HCT116 (cell line): Measurements from ENCODE around the gene ZNRF2. TPM values are rescaled to one million over a fixed set of nuclear protein-coding genes. Genes with fewer than 3 reads are reported as not detected.

Source experiments
- ATAC-seq: fragments of 200-7000 bp; cut with Tn5 transposase; 2 replicates; pipeline ENCODE4 v1.9.1; 2020; ENCODE audit warnings: mild to moderate bottlenecking, moderate library complexity
- BruUV-seq: library from RNA; stranded (reverse); fragments of 400-500 nt; replicated peaks from 2 replicates; lab custom pipeline; 2021; lab: Mats Ljungman, UMichigan
- CTCF ChIA-PET: fragments of 300-600 bp; sonication (Branson Sonifier 250); formaldehyde crosslinking; loops from one replicate; lab custom pipeline; 2021; ENCODE audit warnings: antibody characterized with exemption; lab: Charles Lee
- POLR2A ChIA-PET: fragments of 300-600, 350-600 bp; sonication (Branson Sonifier 250); formaldehyde crosslinking; loops from one replicate; lab custom pipeline; 2021; ENCODE audit warnings: antibody characterized with exemption; lab: Charles Lee
- RAD21 ChIA-PET, 2 experiments: fragments of 300-600 bp; sonication (Branson Sonifier 250); formaldehyde crosslinking; loops; one replicate each; lab custom pipeline; 2023; ENCODE audit warnings: low total read pairs in 2 of 2; ENCODE audit not compliant: uncharacterized antibody in 2 of 2, unreplicated experiment in 2 of 2, low non-redundant PET in 1 of 2; lab: Charles Lee
- DNase-seq: peaks from one replicate; pipeline ENCODE4 v3.0.0-alpha.2; 2010; ENCODE audit warnings: low read depth, low spot score
- H2AFZ ChIP-seq: fragments of 200-600 bp; shearing (Covaris generic), sonication (generic); 2 replicates; pipeline ENCODE4 v1.6.1; 2017; ENCODE audit warnings: low read depth, mixed run types, mixed read lengths, antibody characterized with exemption, low read length; ENCODE audit not compliant: poor library complexity, severe bottlenecking
- H3K27ac ChIP-seq: 2 replicates; pipeline ENCODE4 v1.5.1; 2012; ENCODE audit warnings: low read depth, low read length
- H3K27me3 ChIP-seq: fragments of 200-600 bp; sonication (generic); 2 replicates; pipeline ENCODE4 v1.6.1; 2016; ENCODE audit warnings: mixed run types, low read length, mixed read lengths; ENCODE audit not compliant: insufficient read depth
- H3K36me3 ChIP-seq, 2 experiments: fragments of 200-500 bp in 1 of 2; fragments of 200-600 bp in 1 of 2; sonication (Bioruptor generic) in 1 of 2; sonication (generic) in 1 of 2; 2 replicates each; pipeline versions ENCODE4 v1.5.1 to v1.6.1; 2014 to 2016; ENCODE audit warnings: low read length in 2 of 2, inconsistent platforms in 1 of 2, mixed read lengths in 1 of 2, mixed run types in 1 of 2; ENCODE audit not compliant: insufficient read depth in 2 of 2, control insufficient read depth in 1 of 2
- H3K4me1 ChIP-seq, 2 experiments: fragments of 200-600 bp in 1 of 2; sonication (generic) in 1 of 2; 2 replicates each; pipeline versions ENCODE4 v1.5.1 to v1.6.1; 2012 to 2017; ENCODE audit warnings: low read length in 2 of 2, inconsistent platforms in 1 of 2, mild to moderate bottlenecking in 1 of 2, mixed read lengths in 1 of 2, mixed run types in 1 of 2, moderate library complexity in 1 of 2; ENCODE audit not compliant: insufficient read depth in 2 of 2, control insufficient read depth in 1 of 2
- H3K4me2 ChIP-seq: fragments of 200-600 bp; sonication (generic); 2 replicates; pipeline ENCODE4 v1.6.1; 2017; ENCODE audit warnings: mixed run types, low read length, mixed read lengths
- H3K4me3 ChIP-seq, 2 experiments: fragments of 200-600 bp in 1 of 2; sonication (generic) in 1 of 2; replicated peaks in 1 of 2; 2 replicates each; pipeline ENCODE4 v1.5.1; 2011 to 2016; ENCODE audit warnings: low read length in 2 of 2, control low read depth in 1 of 2, low read depth in 1 of 2, mild to moderate bottlenecking in 1 of 2, mixed read lengths in 1 of 2, mixed run types in 1 of 2
- H3K79me2 ChIP-seq: fragments of 200-600 bp; sonication (generic); 2 replicates; pipeline ENCODE4 v1.6.1; 2017; ENCODE audit warnings: mild to moderate bottlenecking, mixed run types, low read length, moderate library complexity, mixed read lengths; ENCODE audit not compliant: insufficient read depth
- H3K9ac ChIP-seq: fragments of 200-600 bp; sonication (generic); 2 replicates; pipeline ENCODE4 v1.6.1; 2016; ENCODE audit warnings: low read length, mixed read lengths
- H3K9me2 ChIP-seq: fragments of 200-600 bp; sonication (generic), shearing (Covaris generic); 2 replicates; pipeline ENCODE4 v1.6.1; 2017; ENCODE audit warnings: mixed run types, mild to moderate bottlenecking, moderate library complexity; ENCODE audit not compliant: insufficient read depth
- H3K9me3 ChIP-seq, 2 experiments: fragments of 200-500 bp in 1 of 2; fragments of 200-600 bp in 1 of 2; sonication (Bioruptor generic) in 1 of 2; sonication (generic) in 1 of 2; 2 replicates each; pipeline ENCODE4 v1.6.1; 2014 to 2017; ENCODE audit warnings: low read length in 2 of 2, mixed read lengths in 2 of 2, inconsistent platforms in 1 of 2, low read depth in 1 of 2, mild to moderate bottlenecking in 1 of 2, mixed run types in 1 of 2, moderate library complexity in 1 of 2; ENCODE audit not compliant: control insufficient read depth in 1 of 2, insufficient read depth in 1 of 2
- H4K20me1 ChIP-seq: fragments of 200-600 bp; sonication (generic), shearing (Covaris generic); 2 replicates; pipeline ENCODE4 v1.6.1; 2017; ENCODE audit warnings: mixed run types, mild to moderate bottlenecking, moderate library complexity; ENCODE audit not compliant: insufficient read depth
- EZH2 ChIP-seq: fragments of 200-600 bp; sonication (generic); IDR thresholded peaks from 2 replicates; pipeline ENCODE4 v1.6.1; 2017; ENCODE audit warnings: antibody characterized with exemption, mixed run types
- JUND ChIP-seq: IDR thresholded peaks from 2 replicates; pipeline ENCODE4 v1.6.1; 2012
- POLR2A ChIP-seq: IDR thresholded peaks from 2 replicates; pipeline ENCODE4 v1.7.0; 2011; ENCODE audit warnings: borderline replicate concordance; ENCODE audit not compliant: insufficient read depth, insufficient read length; ENCODE audit errors: extremely low read depth
- RAD21 ChIP-seq: IDR thresholded peaks from 2 replicates; pipeline ENCODE4 v1.6.1; 2012; ENCODE audit warnings: low read depth, mild to moderate bottlenecking
- SIN3A ChIP-seq: IDR thresholded peaks from 2 replicates; pipeline ENCODE4 v1.6.1; 2012; ENCODE audit warnings: low read depth
- SP1 ChIP-seq: IDR thresholded peaks from 2 replicates; pipeline ENCODE4 v1.6.1; 2012; ENCODE audit warnings: low read depth
- SRF ChIP-seq: IDR thresholded peaks from 2 replicates; pipeline ENCODE4 v1.6.1; 2012; ENCODE audit warnings: low read depth
- ZNF274 ChIP-seq: fragments of 200-500 bp; sonication (Bioruptor generic); IDR thresholded peaks from 2 replicates; pipeline ENCODE4 v1.6.1; 2014; ENCODE audit warnings: mild to moderate bottlenecking, low read depth, low read length, inconsistent platforms
- intact Hi-C: fragments of 100-400 bp; cut with micrococcal nuclease; formaldehyde crosslinking; loops from 2 replicates; pipeline ENCODE4 v1.10.0; 2022
- total RNA-seq: library from RNA; stranded (reverse); gene quantifications from one replicate; pipeline ENCODE4 v1.2.1, GENCODE V29; 2021; ENCODE audit not compliant: unreplicated experiment
- TF ChIP-seq, protein P1 (sequence below): IDR thresholded peaks from 2 replicates; pipeline ENCODE4 v1.6.1; 2012
- TF ChIP-seq, protein P2 (sequence below), 3 experiments: fragments of 200-600 bp in 1 of 3; sonication (generic) in 1 of 3; IDR thresholded peaks in 2 of 3; conservative IDR thresholded peaks in 1 of 3; 2 replicates each; pipeline ENCODE4 v1.5.1; 2012 to 2017; ENCODE audit warnings: low read depth in 2 of 3, low read length in 2 of 3, antibody characterized with exemption in 1 of 3, borderline replicate concordance in 1 of 3, control low read depth in 1 of 3, mild to moderate bottlenecking in 1 of 3, mixed read lengths in 1 of 3, mixed run types in 1 of 3, moderate library complexity in 1 of 3; ENCODE audit not compliant: insufficient read depth in 1 of 3

The ZNRF2 gene
- total RNA-seq, 1 experiment from 2014 or later = 10.2 TPM

DNA sequence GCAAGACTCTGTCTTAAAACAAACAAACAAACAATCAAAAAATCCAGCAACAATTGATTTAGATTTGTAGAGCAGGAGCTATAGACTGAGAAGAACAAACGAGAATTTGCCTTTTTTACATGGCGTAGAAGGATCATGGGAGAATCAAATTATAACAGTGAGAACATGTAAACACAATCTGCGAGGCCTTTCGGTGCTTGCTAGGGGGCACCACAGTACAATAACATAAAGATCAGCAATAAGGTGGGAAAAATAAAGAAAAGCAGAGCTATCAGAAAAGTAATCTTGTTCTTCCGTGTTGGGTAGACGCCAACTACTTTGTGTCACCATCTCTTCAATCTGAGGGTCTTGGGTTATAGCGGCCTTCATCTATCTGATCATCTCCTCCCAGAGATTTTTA is 112.0 kb downstream of the ZNRF2 start:
- no peaks in the 10 kb centered on the region for H3K4me1 ChIP-seq
- TF ChIP-seq POLR2A (no peak), SP1 (no peak), EZH2 (no peak), ZNF274 (no peak), JUND (no peak), SRF (no peak), SIN3A (no peak), RAD21 (peak; percentile 36; the same call in 1 of the 2 replicates)
- TF ChIP-seq, protein P1, sequence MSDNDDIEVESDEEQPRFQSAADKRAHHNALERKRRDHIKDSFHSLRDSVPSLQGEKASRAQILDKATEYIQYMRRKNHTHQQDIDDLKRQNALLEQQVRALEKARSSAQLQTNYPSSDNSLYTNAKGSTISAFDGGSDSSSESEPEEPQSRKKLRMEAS = no peak
- TF ChIP-seq, protein P2, sequence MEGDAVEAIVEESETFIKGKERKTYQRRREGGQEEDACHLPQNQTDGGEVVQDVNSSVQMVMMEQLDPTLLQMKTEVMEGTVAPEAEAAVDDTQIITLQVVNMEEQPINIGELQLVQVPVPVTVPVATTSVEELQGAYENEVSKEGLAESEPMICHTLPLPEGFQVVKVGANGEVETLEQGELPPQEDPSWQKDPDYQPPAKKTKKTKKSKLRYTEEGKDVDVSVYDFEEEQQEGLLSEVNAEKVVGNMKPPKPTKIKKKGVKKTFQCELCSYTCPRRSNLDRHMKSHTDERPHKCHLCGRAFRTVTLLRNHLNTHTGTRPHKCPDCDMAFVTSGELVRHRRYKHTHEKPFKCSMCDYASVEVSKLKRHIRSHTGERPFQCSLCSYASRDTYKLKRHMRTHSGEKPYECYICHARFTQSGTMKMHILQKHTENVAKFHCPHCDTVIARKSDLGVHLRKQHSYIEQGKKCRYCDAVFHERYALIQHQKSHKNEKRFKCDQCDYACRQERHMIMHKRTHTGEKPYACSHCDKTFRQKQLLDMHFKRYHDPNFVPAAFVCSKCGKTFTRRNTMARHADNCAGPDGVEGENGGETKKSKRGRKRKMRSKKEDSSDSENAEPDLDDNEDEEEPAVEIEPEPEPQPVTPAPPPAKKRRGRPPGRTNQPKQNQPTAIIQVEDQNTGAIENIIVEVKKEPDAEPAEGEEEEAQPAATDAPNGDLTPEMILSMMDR (IDR thresholded peaks at IDR 0.05 in 2 of 3, conservative IDR thresholded peaks at IDR 0.05 in 1 of 3; ENCODE audit: borderline replicate concordance in 1 of 3, insufficient read depth in 1 of 3, low read depth in 2 of 3, low read length in 2 of 3) = peak; percentile 12 to 36 (median 24); a peak in 3 of 6 replicates
- H3K79me2 ChIP-seq = no peaks in the 10 kb centered on the region
- no peak overlapping the region for H3K4me2 ChIP-seq
- H3K27ac ChIP-seq = no peak overlapping the region
- no peak overlapping the region for H3K9ac ChIP-seq
- no peaks in the 10 kb centered on the region for H4K20me1 ChIP-seq
- ATAC-seq (peak; percentile 63), DNase-seq (no peak)
- no peaks in the 10 kb centered on the region for H3K9me3 ChIP-seq
- no TSS peak for BruUV-seq
- H3K4me3 ChIP-seq = no peak overlapping the region
- RAD21 ChIA-PET = no interaction called here
- POLR2A ChIA-PET = no interaction called here
- no peaks in the 10 kb centered on the region for H3K9me2 ChIP-seq
- CTCF ChIA-PET = interaction anchor here (0.7 to 1.1 kb wide), 2 partner anchors 121 to 168 kb away, joined by 3 read pairs; no protein-coding TSS in a partner anchor
- no peaks in the 10 kb centered on the region for H3K36me3 ChIP-seq
- no peak overlapping the region for H2AFZ ChIP-seq
- intact Hi-C loops = loop anchor here (5.0 kb wide), 1 partner anchor 224 kb away; no protein-coding TSS in a partner anchor
- no peaks in the 10 kb centered on the region for H3K27me3 ChIP-seq
